Activated CD4-positive, alpha-beta T cell treated with anti-CD3 and anti-CD28 coated beads for 1 hour (primary cell): ENCODE data around the gene SESTD1.
"Not testable (repeated sequence)": the region's sequence is repeated elsewhere in the genome, so short reads cannot be mapped to it uniquely, and the experiment has no call there.

Experiments
- DNase-seq: peaks from one replicate; pipeline ENCODE4 v3.0.0-alpha.2; 2020

SESTD1 gene

GRCh38 chr2:179098080-179098689 is 166.4 kb downstream of the SESTD1 start:
- no peak for DNase-seq

- DNase-seq = no peak
These were observed 167.5 kb downstream of the SESTD1 start for GRCh38 chr2:179097131-179097530.

GRCh38 chr2:179096090-179096489 is 168.5 kb downstream of the SESTD1 start:
- no peak for DNase-seq

- not testable (repeated sequence) for DNase-seq
These were observed 171.7 kb downstream of the SESTD1 start for GRCh38 chr2:179092912-179093311.

- no peak for DNase-seq
These were observed 181.9 kb downstream of the SESTD1 start for GRCh38 chr2:179082697-179083096.

GRCh38 chr2:179081954-179082353 is 182.7 kb downstream of the SESTD1 start:
- DNase-seq = no peak

GRCh38 chr2:179072527-179072926 is 192.1 kb downstream of the SESTD1 start:
- DNase-seq = no peak

- DNase-seq = no peak
These were observed 192.7 kb downstream of the SESTD1 start for GRCh38 chr2:179071810-179072355.

GRCh38 chr2:179070895-179071294 is 193.7 kb downstream of the SESTD1 start:
- no peak for DNase-seq

- DNase-seq = no peak
These were observed 194.9 kb downstream of the SESTD1 start for GRCh38 chr2:179069685-179070084.

GRCh38 chr2:179068991-179069643 is 195.5 kb downstream of the SESTD1 start:
- DNase-seq = no peak

- DNase-seq = no peak
These were observed 205.5 kb downstream of the SESTD1 start for GRCh38 chr2:179059026-179059700.

GRCh38 chr2:179057737-179058136 is 206.9 kb downstream of the SESTD1 start:
- no peak for DNase-seq

- not testable (repeated sequence) for DNase-seq
These were observed 211.1 kb downstream of the SESTD1 start for GRCh38 chr2:179053568-179053967.
